HEK293 (cell line): ENCODE results near the gene AURKB.

ENCODE experiments used
- BCL11B ChIP-seq: fragments of 450-650 bp; formaldehyde crosslinking; IDR thresholded peaks from 2 replicates; pipeline ENCODE4 v1.5.1; 2016; ENCODE audit warnings: low read depth, missing biosample characterization, missing genetic modification characterization
- INSM2 ChIP-seq: fragments of 450-650 bp; formaldehyde crosslinking; IDR thresholded peaks from 2 replicates; pipeline ENCODE4 v1.5.1; 2016; ENCODE audit warnings: missing biosample characterization, missing genetic modification characterization
- KLF7 ChIP-seq: fragments of 450-650 bp; formaldehyde crosslinking; IDR thresholded peaks from 2 replicates; pipeline ENCODE4 v1.5.1; 2016; ENCODE audit warnings: missing biosample characterization, missing genetic modification characterization, borderline replicate concordance
- KLF9 ChIP-seq: fragments of 450-650 bp; formaldehyde crosslinking; IDR thresholded peaks from 2 replicates; pipeline ENCODE4 v1.5.1; 2016; ENCODE audit warnings: missing biosample characterization, missing genetic modification characterization, low read depth
- PBX3 ChIP-seq: sonication (generic); formaldehyde crosslinking; IDR thresholded peaks from 2 replicates; pipeline ENCODE4 v1.8.1; 2022; ENCODE audit warnings: mild to moderate bottlenecking, moderate library complexity, missing genetic modification reagents
- SCRT1 ChIP-seq: fragments of 450-650 bp; formaldehyde crosslinking; IDR thresholded peaks from 2 replicates; pipeline ENCODE4 v1.5.1; 2016; ENCODE audit warnings: missing biosample characterization, missing genetic modification characterization, borderline replicate concordance
- SETDB1 ChIP-seq: IDR thresholded peaks from one replicate; pipeline ENCODE4 v1.6.1; 2017; ENCODE audit warnings: mild to moderate bottlenecking, low read length, moderate library complexity, mixed read lengths; ENCODE audit not compliant: insufficient read length
- ZBTB10 ChIP-seq: fragments of 450-650 bp; formaldehyde crosslinking; IDR thresholded peaks from 2 replicates; pipeline ENCODE4 v1.5.1; 2016; ENCODE audit warnings: missing biosample characterization, missing genetic modification characterization
- ZBTB48 ChIP-seq: fragments of 450-650 bp; formaldehyde crosslinking; IDR thresholded peaks from 2 replicates; pipeline ENCODE4 v1.5.1; 2016; ENCODE audit warnings: missing biosample characterization, missing genetic modification characterization
- ZBTB7A ChIP-seq: fragments of 450-650 bp; formaldehyde crosslinking; IDR thresholded peaks from 2 replicates; pipeline ENCODE4 v1.5.1; 2016; ENCODE audit warnings: low read depth, missing biosample characterization, missing genetic modification characterization
- ZFP69B ChIP-seq: fragments of 450-650 bp; formaldehyde crosslinking; IDR thresholded peaks from 2 replicates; pipeline ENCODE4 v1.5.1; 2016; ENCODE audit warnings: missing biosample characterization, missing genetic modification characterization
- ZNF132 ChIP-seq: fragments of 450-650 bp; formaldehyde crosslinking; IDR thresholded peaks from 2 replicates; pipeline ENCODE4 v1.5.1; 2017; ENCODE audit warnings: missing biosample characterization, missing genetic modification characterization, borderline replicate concordance
- ZNF266 ChIP-seq: fragments of 450-650 bp; formaldehyde crosslinking; IDR thresholded peaks from 2 replicates; pipeline ENCODE4 v1.5.1; 2016; ENCODE audit warnings: missing biosample characterization, missing genetic modification characterization, low read depth
- ZNF280C ChIP-seq: fragments of 450-650 bp; formaldehyde crosslinking; IDR thresholded peaks from 2 replicates; pipeline ENCODE4 v1.5.1; 2016; ENCODE audit warnings: missing biosample characterization, missing genetic modification characterization
- ZNF280D ChIP-seq: fragments of 450-650 bp; formaldehyde crosslinking; IDR thresholded peaks from 2 replicates; pipeline ENCODE4 v1.5.1; 2016; ENCODE audit warnings: missing biosample characterization, missing genetic modification characterization
- ZNF302 ChIP-seq: fragments of 450-650 bp; formaldehyde crosslinking; IDR thresholded peaks from 2 replicates; pipeline ENCODE4 v1.5.1; 2016; ENCODE audit warnings: missing biosample characterization, missing genetic modification characterization, low read depth
- ZNF391 ChIP-seq: fragments of 450-650 bp; formaldehyde crosslinking; IDR thresholded peaks from 2 replicates; pipeline ENCODE4 v1.5.1; 2016; ENCODE audit warnings: low read depth, missing biosample characterization, missing genetic modification characterization, borderline replicate concordance
- ZNF394 ChIP-seq: fragments of 450-650 bp; formaldehyde crosslinking; IDR thresholded peaks from 2 replicates; pipeline ENCODE4 v1.5.1; 2016; ENCODE audit warnings: missing biosample characterization, missing genetic modification characterization, mild to moderate bottlenecking, moderate library complexity, borderline replicate concordance
- ZNF404 ChIP-seq: fragments of 450-650 bp; formaldehyde crosslinking; IDR thresholded peaks from 2 replicates; pipeline ENCODE4 v1.5.1; 2017; ENCODE audit warnings: missing biosample characterization, missing genetic modification characterization
- ZNF585B ChIP-seq: fragments of 450-650 bp; formaldehyde crosslinking; IDR thresholded peaks from 2 replicates; pipeline ENCODE4 v1.5.1; 2016; ENCODE audit warnings: missing biosample characterization, missing genetic modification characterization
- ZNF623 ChIP-seq: fragments of 450-650 bp; formaldehyde crosslinking; IDR thresholded peaks from 2 replicates; pipeline ENCODE4 v1.5.1; 2016; ENCODE audit warnings: missing biosample characterization, missing genetic modification characterization
- ZNF692 ChIP-seq: fragments of 450-650 bp; formaldehyde crosslinking; IDR thresholded peaks from 2 replicates; pipeline ENCODE4 v1.5.1; 2016; ENCODE audit warnings: missing biosample characterization, missing genetic modification characterization
- ZNF837 ChIP-seq: fragments of 450-650 bp; formaldehyde crosslinking; IDR thresholded peaks from 2 replicates; pipeline ENCODE4 v1.5.1; 2016; ENCODE audit warnings: missing biosample characterization, missing genetic modification characterization
- ZSCAN16 ChIP-seq: fragments of 450-650 bp; formaldehyde crosslinking; IDR thresholded peaks from 2 replicates; pipeline ENCODE4 v1.5.1; 2016; ENCODE audit warnings: missing biosample characterization, missing genetic modification characterization
- ZSCAN30 ChIP-seq: fragments of 450-650 bp; IDR thresholded peaks from 2 replicates; pipeline ENCODE4 v1.5.1; 2018; ENCODE audit warnings: missing biosample characterization, mild to moderate bottlenecking, missing genetic modification characterization, moderate library complexity

The AURKB gene

GRCh38 chr17:8162997-8163977, 47.1 kb downstream of the AURKB start (continued):
- TF ChIP-seq ZNF280D (no peak), ZNF837 (tag by site-specific recombination) (no peak), ZBTB48 (tag by site-specific recombination) (peak; percentile 51; the same call in 1 of the 2 replicates), ZNF585B (tag by site-specific recombination) (no peak), PBX3 (CRISPR knock-in tag) (no peak), ZFP69B (tag by site-specific recombination) (no peak), KLF7 (peak; percentile 41; the same call in 1 of the 2 replicates), KLF9 (tag by site-specific recombination) (peak; percentile 16; the same call in 1 of the 2 replicates), ZNF280C (tag by site-specific recombination) (no peak), ZNF132 (tag by site-specific recombination) (no peak), ZNF391 (tag by site-specific recombination) (no peak), SETDB1 (no peak), ZBTB10 (tag by site-specific recombination) (peak; percentile 82; the same call in 1 of the 2 replicates), ZNF404 (tag by site-specific recombination) (no peak), ZNF623 (tag by site-specific recombination) (no peak), ZNF302 (tag by site-specific recombination) (no peak), ZNF692 (tag by site-specific recombination) (no peak), ZNF266 (tag by site-specific recombination) (no peak), ZBTB7A (tag by site-specific recombination) (peak; percentile 15; the same call in 1 of the 2 replicates), ZSCAN16 (tag by site-specific recombination) (no peak), BCL11B (tag by site-specific recombination) (no peak), INSM2 (tag by site-specific recombination) (no peak), ZSCAN30 (tag by site-specific recombination) (no peak), SCRT1 (tag by site-specific recombination) (no peak), ZNF394 (tag by site-specific recombination) (no peak)
